A549 (cell line): ENCODE data around the gene ZFAND4. TPM values are rescaled to one million over a fixed set of nuclear protein-coding genes. Genes with fewer than 3 reads are reported as not detected.

Source experiments
- ATAC-seq, 2 experiments: fragments of 200-7000 bp in 1 of 2; fragments of >200 bp in 1 of 2; cut with Nextera tagmentation in 1 of 2; cut with Tn5 transposase in 1 of 2; 3 replicates each; pipeline versions ENCODE4 v1.8.0 to v1.9.1; 2018 to 2020; ENCODE audit warnings: mild to moderate bottlenecking in 1 of 2, moderate library complexity in 1 of 2
- CTCF ChIA-PET: fragments of 300-600 bp; sonication (Branson Sonifier 250); formaldehyde crosslinking; extraction: SDS; loops from one replicate; lab custom pipeline; 2021; ENCODE audit warnings: antibody characterized with exemption, inconsistent platforms; lab: Yijun Ruan, JAX
- POLR2A ChIA-PET: fragments of 350-600 bp; formaldehyde crosslinking; extraction: SDS; loops from one replicate; lab custom pipeline; 2021; ENCODE audit warnings: antibody characterized with exemption, inconsistent platforms; lab: Yijun Ruan, JAX
- DNase-seq, 2 experiments: peaks; one replicate each; pipeline versions ENCODE4 v3.0.0 to v3.0.0-alpha.2; 2011 to 2016; ENCODE audit warnings: low read depth in 1 of 2, low spot score in 1 of 2
- FAIRE-seq: peaks from 2 replicates; lab custom pipeline; 2011; peaks lifted over from hg19 to GRCh38; lab: Jason Lieb, UNC
- H3K27ac ChIP-seq, 2 experiments: fragments of >200 bp; sonication (Bioruptor Twin); formaldehyde crosslinking; 3 replicates each; pipeline ENCODE4 v1.5.1; 2016 to 2017
- H3K4me1 ChIP-seq: fragments of >200 bp; sonication (Bioruptor Twin); formaldehyde crosslinking; 3 replicates; pipeline ENCODE4 v1.6.1; 2016
- H3K4me2 ChIP-seq: fragments of >200 bp; sonication (Bioruptor Twin); formaldehyde crosslinking; 3 replicates; pipeline ENCODE4 v1.6.1; 2016
- H3K4me3 ChIP-seq: fragments of >200 bp; sonication (Bioruptor Twin); formaldehyde crosslinking; 3 replicates; pipeline ENCODE4 v1.5.1; 2016
- H3K9me3 ChIP-seq: fragments of >200 bp; sonication (Bioruptor Twin); formaldehyde crosslinking; 3 replicates; pipeline ENCODE4 v1.6.1; 2016
- BHLHE40 ChIP-seq: IDR thresholded peaks from 2 replicates; pipeline ENCODE4 v1.6.1; 2012; ENCODE audit warnings: low read depth, low read length, inconsistent platforms
- CEBPB ChIP-seq, 2 experiments: fragments of >200 bp in 1 of 2; sonication (Bioruptor Twin) in 1 of 2; formaldehyde crosslinking in 1 of 2; IDR thresholded peaks; 2 replicates each; pipeline ENCODE4 v1.6.1; 2012 to 2016
- FOSL2 ChIP-seq, 2 experiments: fragments of 450-650 bp in 1 of 2; fragments of >200 bp in 1 of 2; sonication (Bioruptor Twin) in 1 of 2; formaldehyde crosslinking; IDR thresholded peaks; 2 replicates each; pipeline versions ENCODE4 v1.5.0 to v1.6.1; 2016 to 2020; ENCODE audit warnings: mild to moderate bottlenecking in 1 of 2, moderate library complexity in 1 of 2
- HDAC2 ChIP-seq: fragments of 200-600 bp; sonication (generic); IDR thresholded peaks from 2 replicates; pipeline ENCODE4 v1.6.1; 2016
- HOXB13 ChIP-seq: fragments of 250-450 bp; sonication (Bioruptor Pico); IDR thresholded peaks from 2 replicates; pipeline ENCODE4 v1.5.0; 2020; ENCODE audit warnings: low read depth, mild to moderate bottlenecking, moderate library complexity
- MAFK ChIP-seq: fragments of 450-650 bp; IDR thresholded peaks from 2 replicates; pipeline ENCODE4 v1.6.1; 2014; ENCODE audit not compliant: partially characterized antibody
- MAZ ChIP-seq: fragments of 150-350 bp; IDR thresholded peaks from 2 replicates; pipeline ENCODE4 v1.6.1; 2014; ENCODE audit warnings: antibody characterized with exemption, low read depth, low read length, borderline replicate concordance
- MYC ChIP-seq: IDR thresholded peaks from 2 replicates; pipeline ENCODE4 v1.6.1; 2012; ENCODE audit warnings: mild to moderate bottlenecking, inconsistent platforms, low read length, improper control_type of control experiment, borderline replicate concordance
- PHF8 ChIP-seq: fragments of 200-600 bp; sonication (generic); IDR thresholded peaks from 2 replicates; pipeline ENCODE4 v1.6.1; 2016; ENCODE audit warnings: low read depth, mild to moderate bottlenecking, antibody characterized with exemption, moderate library complexity, borderline replicate concordance
- POLR2AphosphoS2 ChIP-seq: conservative IDR thresholded peaks from 2 replicates; pipeline ENCODE4 v1.6.1; 2012; ENCODE audit warnings: low read length, improper control_type of control experiment, inconsistent platforms
- RCOR1 ChIP-seq: fragments of 150-350 bp; IDR thresholded peaks from 2 replicates; pipeline ENCODE4 v1.6.1; 2014; ENCODE audit warnings: antibody characterized with exemption, low read length, low read depth
- SMC3 ChIP-seq: fragments of >200 bp; sonication (Bioruptor Twin); formaldehyde crosslinking; IDR thresholded peaks from 3 replicates; pipeline ENCODE4 v1.6.1; 2018; ENCODE audit warnings: inconsistent platforms
- TFCP2L1 ChIP-seq: fragments of 250-450 bp; sonication (Bioruptor Pico); IDR thresholded peaks from 2 replicates; pipeline ENCODE4 v1.5.0; 2021; ENCODE audit warnings: mild to moderate bottlenecking
- WGBS: methylation state at CpG from one replicate; pipeline ENCODE4 v1.1.6; 2017; ENCODE audit errors: missing lambda C conversion rate; 5-methylcytosine and 5-hydroxymethylcytosine counted together
- polyA plus RNA-seq, 4 experiments: library from polyadenylated mRNA; depleted of rRNA in 3 of 4; stranded (reverse); fragments of >200 nt; fragmentation: RNase III in 1 of 4; extraction: RNeasy Plus Mini Kit Qiagen cat#74134 plus additional on column Dnase treatment in 1 of 4; gene quantifications; 2 replicates in 3 of 4; 3 replicates in 1 of 4; pipeline ENCODE4 v1.2.3, GENCODE V29; 2011 to 2017
- TF ChIP-seq, protein P1 (sequence below): fragments of 250-450 bp; sonication (Bioruptor Pico); IDR thresholded peaks from 2 replicates; pipeline ENCODE4 v1.5.0; 2021; ENCODE audit warnings: mild to moderate bottlenecking, moderate library complexity, borderline replicate concordance
- TF ChIP-seq, protein P2 (sequence below): fragments of >200 bp; sonication (Bioruptor Twin); formaldehyde crosslinking; IDR thresholded peaks from 3 replicates; pipeline ENCODE4 v1.5.1; 2016

ZFAND4 gene
- polyA plus RNA-seq, 2 of the 4 experiments (the other 2 are of a cell fraction), result 4.5 to 7.4 TPM

- 67% methylated on average over 3 of the region's 3 CpGs for WGBS
Measured at GRCh38 chr10:45566415-45566814, 106.2 kb downstream of the ZFAND4 start.

More at GRCh38 chr10:45566415-45566814, 106.2 kb downstream of the ZFAND4 start:
- H3K4me3 ChIP-seq, result no peak overlapping the region
- H3K4me1 ChIP-seq, result no peaks in the 10 kb centered on the region
- ChIA-PET CTCF (no interaction called here), POLR2A (no interaction called here)
- no peaks in the 10 kb centered on the region for H3K9me3 ChIP-seq
- no peak for DNase-seq
- FAIRE-seq, result no peak
- H3K27ac ChIP-seq, result no peak overlapping the region
- TF ChIP-seq PHF8 (no peak), RCOR1 (no peak), FOSL2 (IDR thresholded peaks at IDR 0.05) (no peak), FOSL2 (CRISPR knock-in tag; IDR thresholded peaks at IDR 0.05) (no peak), HOXB13 (CRISPR knock-in tag) (no peak), HDAC2 (no peak), BHLHE40 (no peak), CEBPB (IDR thresholded peaks at IDR 0.05) (no peak), MAZ (no peak), SMC3 (no peak), POLR2AphosphoS2 (no peak), MYC (no peak), TFCP2L1 (CRISPR knock-in tag) (no peak), MAFK (no peak)
- TF ChIP-seq, protein P1, sequence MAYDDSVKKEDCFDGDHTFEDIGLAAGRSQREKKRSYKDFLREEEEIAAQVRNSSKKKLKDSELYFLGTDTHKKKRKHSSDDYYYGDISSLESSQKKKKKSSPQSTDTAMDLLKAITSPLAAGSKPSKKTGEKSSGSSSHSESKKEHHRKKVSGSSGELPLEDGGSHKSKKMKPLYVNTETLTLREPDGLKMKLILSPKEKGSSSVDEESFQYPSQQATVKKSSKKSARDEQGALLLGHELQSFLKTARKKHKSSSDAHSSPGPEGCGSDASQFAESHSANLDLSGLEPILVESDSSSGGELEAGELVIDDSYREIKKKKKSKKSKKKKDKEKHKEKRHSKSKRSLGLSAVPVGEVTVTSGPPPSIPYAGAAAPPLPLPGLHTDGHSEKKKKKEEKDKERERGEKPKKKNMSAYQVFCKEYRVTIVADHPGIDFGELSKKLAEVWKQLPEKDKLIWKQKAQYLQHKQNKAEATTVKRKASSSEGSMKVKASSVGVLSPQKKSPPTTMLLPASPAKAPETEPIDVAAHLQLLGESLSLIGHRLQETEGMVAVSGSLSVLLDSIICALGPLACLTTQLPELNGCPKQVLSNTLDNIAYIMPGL (CRISPR knock-in tag), result no peak
- TF ChIP-seq, protein P2, sequence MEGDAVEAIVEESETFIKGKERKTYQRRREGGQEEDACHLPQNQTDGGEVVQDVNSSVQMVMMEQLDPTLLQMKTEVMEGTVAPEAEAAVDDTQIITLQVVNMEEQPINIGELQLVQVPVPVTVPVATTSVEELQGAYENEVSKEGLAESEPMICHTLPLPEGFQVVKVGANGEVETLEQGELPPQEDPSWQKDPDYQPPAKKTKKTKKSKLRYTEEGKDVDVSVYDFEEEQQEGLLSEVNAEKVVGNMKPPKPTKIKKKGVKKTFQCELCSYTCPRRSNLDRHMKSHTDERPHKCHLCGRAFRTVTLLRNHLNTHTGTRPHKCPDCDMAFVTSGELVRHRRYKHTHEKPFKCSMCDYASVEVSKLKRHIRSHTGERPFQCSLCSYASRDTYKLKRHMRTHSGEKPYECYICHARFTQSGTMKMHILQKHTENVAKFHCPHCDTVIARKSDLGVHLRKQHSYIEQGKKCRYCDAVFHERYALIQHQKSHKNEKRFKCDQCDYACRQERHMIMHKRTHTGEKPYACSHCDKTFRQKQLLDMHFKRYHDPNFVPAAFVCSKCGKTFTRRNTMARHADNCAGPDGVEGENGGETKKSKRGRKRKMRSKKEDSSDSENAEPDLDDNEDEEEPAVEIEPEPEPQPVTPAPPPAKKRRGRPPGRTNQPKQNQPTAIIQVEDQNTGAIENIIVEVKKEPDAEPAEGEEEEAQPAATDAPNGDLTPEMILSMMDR, result no peak
- H3K4me2 ChIP-seq, result no peak overlapping the region
- ATAC-seq, result no peak

Other genes starting within 250 kb of the ZFAND4 start
- gene WASHC2C, start 54.5 kb upstream of the ZFAND4 start, polyA plus RNA-seq (2011; rRNA removed), result 27.7 and 38.7 TPM in 2 replicates
- gene WASHC2C, start 54.5 kb upstream of the ZFAND4 start, polyA plus RNA-seq (2017; fragmentation: RNase III; extraction: RNeasy Plus Mini Kit Qiagen cat#74134 plus additional on column Dnase treatment), result 19.8 to 24.9 TPM (median 24.7 TPM) in 3 replicates
- 12.2 TPM in 2 replicates for gene AGAP4, start 174.7 kb upstream of the ZFAND4 start, polyA plus RNA-seq (2011; rRNA removed)
- gene AGAP4, start 174.7 kb upstream of the ZFAND4 start, polyA plus RNA-seq (2017; fragmentation: RNase III; extraction: RNeasy Plus Mini Kit Qiagen cat#74134 plus additional on column Dnase treatment), result 6.3 to 7.7 TPM (median 6.4 TPM) in 3 replicates